ENCODE measurements around the gene HLA-DMA. TPM values are rescaled to one million over a fixed set of nuclear protein-coding genes. Genes with fewer than 3 reads are reported as not detected.

Gene HLA-DMA
- total RNA-seq, 4 donors from 2014 or later = 1.4 to 40.4 (median 20.8) TPM

GRCh38 chr6:32950010-32950409 is 2.9 kb downstream of the HLA-DMA start:
- Histone ChIP-seq H3K27me3 (no peaks in the 10 kb centered on the region), H3K27ac (no peak overlapping the region), H3K36me3 (no peaks in the 10 kb centered on the region), H3K4me1 (peaks cover under 1 to 23% (median 6%) of the 10 kb centered on the region in 4 donors), H3K9me3 (no peaks in the 10 kb centered on the region), H3K4me3 (no peak overlapping the region)
- no peak for DNase-seq
- WGBS, 2 donors (ENCODE audit: low coverage in 1 of 2) = 69 to 92% methylated on average over 2 to 3 of the region's 3 CpGs
- TF ChIP-seq EP300 (IDR thresholded peaks at IDR 0.05; ENCODE audit: low read depth) (no peak), POLR2A (IDR thresholded peaks at IDR 0.05) (no peak), CTCF (IDR thresholded peaks at IDR 0.05) (no peak), POLR2AphosphoS5 (IDR thresholded peaks at IDR 0.05) (no peak)
- in situ Hi-C loops (cut with MboI; ENCODE audit: low pct_ligation_motif_present in 1 of 4, low pct_unique_long_range_greater_than_20kb in 1 of 4, low sequenced_read_pairs in 3 of 4) = loop anchor here in 1 of 4 donors (25.0 kb wide), 1 partner anchor 462 kb away; the partner anchor contains the start of genes CUTA, PHF1 and SYNGAP1
- intact Hi-C loops (cut with DNase I; ENCODE audit: low total_unique reads) = no loop called here

GRCh38 chr6:32949113-32949512 is 3.8 kb downstream of the HLA-DMA start:
- Histone ChIP-seq H3K4me1 (peaks cover 4 to 31% (median 10%) of the 10 kb centered on the region in 4 donors), H3K9me3 (no peaks in the 10 kb centered on the region), H3K27me3 (no peaks in the 10 kb centered on the region), H3K27ac (no peak overlapping the region), H3K36me3 (no peaks in the 10 kb centered on the region), H3K4me3 (no peak overlapping the region)
- 86% methylated on average over 9 of the region's 9 CpGs; no CpG with 5 or more reads in 1 of the 2 donors for WGBS, 2 donors (ENCODE audit: low coverage in 1 of 2)
- in situ Hi-C loops (cut with MboI; ENCODE audit: low pct_ligation_motif_present in 1 of 4, low pct_unique_long_range_greater_than_20kb in 1 of 4, low sequenced_read_pairs in 3 of 4) = no loop called here
- no peak for DNase-seq
- TF ChIP-seq CTCF (IDR thresholded peaks at IDR 0.05) (no peak), POLR2A (IDR thresholded peaks at IDR 0.05) (no peak), EP300 (IDR thresholded peaks at IDR 0.05; ENCODE audit: low read depth) (no peak), POLR2AphosphoS5 (IDR thresholded peaks at IDR 0.05) (no peak)
- intact Hi-C loops (cut with DNase I; ENCODE audit: low total_unique reads) = no loop called here

- Histone ChIP-seq H3K9me3 (no peaks in the 10 kb centered on the region), H3K4me1 (peaks cover 2 to 30% (median 7%) of the 10 kb centered on the region in 4 donors), H3K4me3 (no peak overlapping the region), H3K36me3 (no peaks in the 10 kb centered on the region), H3K27ac (no peak overlapping the region), H3K27me3 (no peaks in the 10 kb centered on the region)
- in situ Hi-C loops (cut with MboI; ENCODE audit: low pct_ligation_motif_present in 1 of 4, low pct_unique_long_range_greater_than_20kb in 1 of 4, low sequenced_read_pairs in 3 of 4) = no loop called here
- DNase-seq = peak; percentile 69
- no peak for TF ChIP-seq EP300 (IDR thresholded peaks at IDR 0.05; ENCODE audit: low read depth)
- no peak for TF ChIP-seq POLR2AphosphoS5 (IDR thresholded peaks at IDR 0.05)
- peak; percentile 46 to 73 (median 56) for TF ChIP-seq CTCF (IDR thresholded peaks at IDR 0.05)
- no peak for TF ChIP-seq POLR2A (IDR thresholded peaks at IDR 0.05)
- intact Hi-C loops (cut with DNase I; ENCODE audit: low total_unique reads) = no loop called here
- WGBS, 2 donors (ENCODE audit: low coverage in 1 of 2) = 51 to 66% methylated on average over 5 to 11 of the region's 11 CpGs
These were observed 5.1 kb downstream of the HLA-DMA start for GRCh38 chr6:32947552-32948465.

- in situ Hi-C loops (cut with MboI; ENCODE audit: low pct_ligation_motif_present in 1 of 4, low pct_unique_long_range_greater_than_20kb in 1 of 4, low sequenced_read_pairs in 3 of 4) = no loop called here
- no peak for DNase-seq
- Histone ChIP-seq H3K4me3 (no peak overlapping the region), H3K4me1 (peaks cover 0 to 29% (median 7%) of the 10 kb centered on the region in 4 donors), H3K36me3 (no peaks in the 10 kb centered on the region), H3K27me3 (no peaks in the 10 kb centered on the region), H3K27ac (no peak overlapping the region), H3K9me3 (no peaks in the 10 kb centered on the region)
- TF ChIP-seq POLR2AphosphoS5 (IDR thresholded peaks at IDR 0.05) (no peak), POLR2A (IDR thresholded peaks at IDR 0.05) (no peak)
- intact Hi-C loops (cut with DNase I; ENCODE audit: low total_unique reads) = no loop called here
These were observed 6.0 kb downstream of the HLA-DMA start for GRCh38 chr6:32946893-32947292.
